ENCODE results near the gene TTL.
"Not testable (repeated sequence)": the region's sequence is repeated elsewhere in the genome, so short reads cannot be mapped to it uniquely, and the experiment has no call there.

Gene TTL

GRCh38 chr2:112523291-112523777, 41.4 kb downstream of the TTL start:
- DNase-seq: no peak

DNA sequence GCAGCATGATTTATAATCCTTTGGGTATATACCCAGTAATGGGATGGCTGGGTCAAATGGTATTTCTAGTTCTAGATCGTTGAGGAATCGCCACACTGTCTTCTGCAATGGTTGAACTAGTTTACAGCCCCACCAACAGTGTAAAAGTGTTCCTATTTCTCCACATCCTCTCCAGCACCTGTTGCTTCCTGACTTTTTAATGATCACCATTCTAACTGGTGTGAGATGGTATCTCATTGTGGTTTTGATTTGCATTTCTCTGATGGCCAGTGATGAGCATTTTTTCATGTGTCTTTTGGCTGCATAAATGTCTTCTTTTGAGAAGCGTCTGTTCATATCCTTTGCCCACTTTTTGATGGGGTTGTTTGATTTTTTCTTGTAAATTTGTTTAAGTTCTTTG, 42.3 kb downstream of the TTL start:
- not testable (repeated sequence) for DNase-seq

DNA sequence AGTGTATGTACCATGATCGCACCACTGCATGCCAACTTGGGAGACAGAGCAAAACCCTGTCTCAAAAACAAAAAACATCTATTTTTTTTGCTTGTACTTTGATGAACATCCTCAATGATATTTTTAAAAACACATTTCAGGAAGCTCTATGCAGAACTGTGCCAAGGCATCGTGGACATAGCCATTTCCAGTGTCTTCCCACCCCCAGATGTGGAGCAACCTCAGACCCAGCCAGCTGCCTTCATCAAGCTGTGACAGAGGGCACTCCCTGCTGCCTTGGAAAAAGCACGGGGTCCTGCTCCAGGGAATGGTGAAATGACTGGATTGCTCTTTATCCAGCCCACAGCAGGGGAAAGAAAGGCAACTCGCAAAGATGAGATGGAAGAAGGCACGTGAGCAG, 46.6 kb downstream of the TTL start:
- DNase-seq: no peak

DNA sequence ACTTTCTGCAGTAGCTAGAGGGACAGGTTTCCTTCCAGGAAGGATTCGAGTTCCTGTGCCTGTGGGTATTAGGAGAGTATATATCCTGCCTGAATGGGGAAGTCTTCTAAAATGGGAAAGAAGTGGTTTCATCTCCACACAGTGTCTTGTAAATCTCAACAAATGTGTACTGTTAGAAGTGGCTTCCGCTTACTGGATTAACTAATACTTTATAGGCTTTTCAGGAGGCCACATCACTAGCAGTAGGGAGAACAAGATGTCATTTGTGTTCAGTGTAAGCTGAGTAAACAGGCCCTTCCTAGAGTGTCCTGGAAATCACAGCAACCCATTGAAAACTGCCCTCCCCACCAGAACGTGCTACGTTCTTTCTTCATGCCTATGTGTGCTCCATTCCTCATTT, 47.8 kb downstream of the TTL start:
- no peak for DNase-seq

GRCh38 chr2:112530728-112531127, 48.8 kb downstream of the TTL start:
- DNase-seq: no peak

GRCh38 chr2:112534826-112535225, 52.9 kb downstream of the TTL start:
- DNase-seq: no peak

DNA sequence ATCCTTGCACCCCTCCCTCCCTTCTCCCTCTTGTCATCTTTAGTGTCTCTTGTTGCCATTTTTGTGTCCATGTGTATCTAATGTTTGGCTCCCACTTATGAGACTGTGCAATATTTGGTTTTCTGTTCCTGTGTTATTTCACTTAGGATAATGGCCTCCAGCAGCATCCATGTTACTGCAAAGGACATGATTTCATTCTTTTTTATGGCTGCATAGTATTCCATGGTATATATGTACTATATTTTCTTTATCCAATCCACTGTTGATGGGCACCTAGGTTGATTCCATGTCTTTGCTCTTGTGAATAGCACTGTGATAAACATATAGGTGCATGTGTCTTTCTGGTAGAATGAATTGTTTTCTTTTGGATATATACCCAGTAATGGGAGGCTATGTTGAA, 54.7 kb downstream of the TTL start:
- DNase-seq: not testable (repeated sequence)

- DNase-seq: no peak
Observed at GRCh38 chr2:112539306-112539705, 57.4 kb downstream of the TTL start.

DNA sequence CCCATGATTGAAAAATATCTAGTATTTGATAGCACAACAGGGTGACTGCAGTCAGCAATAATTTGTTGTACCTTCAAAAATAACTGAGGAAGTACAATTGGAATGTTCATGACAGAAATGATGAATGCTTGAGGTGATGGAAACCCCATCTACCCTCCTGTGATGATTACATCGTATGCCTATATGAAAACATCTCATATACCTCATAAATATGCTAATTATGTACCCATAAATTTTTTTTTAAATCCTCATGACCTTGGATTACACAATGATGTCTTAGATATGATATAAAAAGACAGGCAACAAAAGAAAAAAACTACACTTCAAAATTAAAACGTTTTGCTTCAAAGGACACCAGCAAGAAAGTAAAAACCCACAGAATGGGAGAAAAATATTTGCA, 59.0 kb downstream of the TTL start:
- DNase-seq: no peak

- peak; percentile 75 for DNase-seq
Observed at GRCh38 chr2:112541315-112542122, 59.6 kb downstream of the TTL start.

DNA sequence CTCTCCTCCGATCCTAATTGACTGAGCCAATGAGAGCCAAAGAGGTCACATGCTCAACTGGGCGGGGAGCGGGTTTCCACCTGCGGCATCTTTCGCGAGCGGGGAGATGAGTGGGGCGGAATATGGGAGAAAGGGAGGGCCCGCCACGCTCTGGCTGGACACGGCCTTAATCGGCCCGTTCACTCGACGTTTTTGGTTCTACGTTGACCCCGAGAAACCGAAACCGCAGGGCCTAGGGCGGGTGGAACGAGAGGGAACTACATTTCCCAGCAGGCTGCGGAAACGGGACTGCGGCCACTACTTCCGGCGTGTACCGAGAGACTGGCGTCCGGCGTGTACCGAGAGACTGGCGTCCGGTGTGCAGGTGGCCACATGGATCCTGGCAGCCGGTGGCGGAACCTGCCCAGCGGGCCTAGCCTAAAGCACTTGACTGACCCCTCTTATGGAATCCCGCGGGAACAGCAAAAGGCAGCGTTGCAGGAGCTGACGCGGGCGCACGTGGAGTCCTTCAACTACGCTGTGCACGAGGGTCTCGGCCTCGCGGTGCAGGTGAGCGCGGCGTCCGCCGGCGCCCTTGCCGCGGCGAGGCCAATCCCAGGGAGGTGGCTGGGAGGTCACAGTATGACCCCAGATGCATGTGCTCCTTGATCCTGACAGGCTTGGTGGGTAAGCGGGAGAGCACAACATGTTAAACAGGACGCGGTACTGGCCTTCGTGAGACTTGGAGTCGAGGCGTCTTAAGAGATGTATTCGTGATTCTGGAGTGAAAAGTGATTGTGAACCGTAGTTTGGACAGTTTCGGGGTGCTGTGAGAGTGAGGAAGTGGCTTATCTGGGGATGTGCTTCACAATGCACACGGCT, 60.4 kb downstream of the TTL start, which contains the start of gene POLR1B:
Gene POLR1B (plus strand): TSS at position 343 of the 861 bp plus-strand sequence. CDS start 30 bp downstream, at position 373.
- DNase-seq: peak; percentile 85

- DNase-seq: peak; percentile 8
Observed at GRCh38 chr2:112542984-112543661, 61.2 kb downstream of the TTL start.

GRCh38 chr2:112547333-112547732, 65.4 kb downstream of the TTL start:
- DNase-seq: no peak

DNA sequence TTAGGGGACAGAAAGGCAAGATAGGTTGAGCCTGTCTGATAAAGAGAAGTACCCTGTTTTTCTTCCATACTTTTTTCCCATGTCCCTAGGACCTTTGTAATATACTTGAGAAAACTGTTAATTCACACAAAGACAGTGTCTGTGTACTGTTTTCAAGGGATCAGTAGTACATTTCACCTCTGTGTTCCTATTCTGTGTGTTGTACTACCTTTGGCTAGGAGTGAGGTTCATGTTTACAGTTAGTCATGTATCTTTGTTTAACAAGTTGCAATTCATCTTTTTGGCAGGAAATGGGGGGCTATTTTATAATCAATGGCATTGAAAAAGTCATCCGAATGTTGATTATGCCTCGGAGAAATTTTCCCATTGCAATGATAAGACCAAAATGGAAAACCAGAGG, 67.0 kb downstream of the TTL start:
- DNase-seq: no peak

DNA sequence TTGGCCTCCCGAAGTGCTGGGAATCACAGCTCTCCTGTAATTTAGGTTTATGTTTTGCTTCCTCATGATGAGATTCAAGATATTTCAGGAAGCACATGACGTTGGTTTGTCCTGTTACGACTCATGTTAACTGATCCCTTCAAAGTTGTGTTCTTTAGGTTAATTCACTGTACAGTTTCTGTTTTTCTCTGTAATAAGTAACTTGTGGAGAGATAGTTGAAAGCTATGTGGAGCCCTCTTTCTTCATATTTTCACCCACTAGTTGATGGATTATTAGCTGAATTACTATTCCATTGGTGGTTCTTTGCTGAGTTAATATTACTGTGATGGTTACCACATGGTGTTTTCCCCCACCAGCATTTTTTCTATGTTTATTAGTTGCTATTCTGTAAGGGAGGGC, 84.1 kb downstream of the TTL start:
- no peak for DNase-seq

- DNase-seq: not testable (repeated sequence)
Observed at GRCh38 chr2:112566508-112566907, 84.6 kb downstream of the TTL start.

- DNase-seq: no peak
Observed at GRCh38 chr2:112572005-112572404, 90.0 kb downstream of the TTL start.

DNA sequence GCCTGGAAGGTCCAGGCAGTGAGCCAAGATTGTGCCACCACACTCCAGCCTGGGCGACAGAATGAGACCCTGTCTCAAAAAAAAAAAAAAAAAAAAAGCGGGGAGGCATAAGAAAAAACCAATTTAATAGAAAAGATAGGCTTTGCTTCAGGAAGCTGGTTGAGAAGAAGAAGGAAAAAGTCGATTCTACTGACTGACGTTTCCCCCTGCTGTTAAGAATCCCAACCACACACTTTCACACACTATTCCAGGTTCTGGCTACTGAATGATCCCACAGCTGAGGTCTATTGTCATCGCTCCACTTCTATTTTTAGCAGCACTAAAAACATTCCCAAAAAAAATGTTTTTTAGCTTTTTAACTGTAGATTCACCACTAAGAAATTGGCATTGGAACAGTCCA, 95.8 kb downstream of the TTL start:
- peak; percentile 62 for DNase-seq

DNA sequence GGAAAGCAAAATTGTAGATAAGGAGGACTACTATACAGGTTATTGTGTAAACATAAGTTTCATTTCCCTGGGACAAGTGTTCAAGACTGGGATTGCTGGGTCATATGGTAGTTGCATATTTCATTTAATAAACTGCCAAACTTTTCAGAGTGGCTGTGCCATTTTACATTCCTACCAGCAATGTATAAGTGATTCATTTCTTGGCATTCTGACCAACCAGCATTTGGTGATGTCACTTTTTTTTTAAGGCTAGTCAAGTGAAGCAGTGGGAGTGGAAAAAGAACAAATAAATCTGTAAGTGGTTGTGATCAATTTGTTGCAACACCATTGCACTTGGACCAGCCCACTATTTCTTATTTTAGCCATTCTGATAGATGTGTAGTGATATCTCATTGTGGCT, 97.3 kb downstream of the TTL start:
- peak; percentile 92 for DNase-seq

DNA sequence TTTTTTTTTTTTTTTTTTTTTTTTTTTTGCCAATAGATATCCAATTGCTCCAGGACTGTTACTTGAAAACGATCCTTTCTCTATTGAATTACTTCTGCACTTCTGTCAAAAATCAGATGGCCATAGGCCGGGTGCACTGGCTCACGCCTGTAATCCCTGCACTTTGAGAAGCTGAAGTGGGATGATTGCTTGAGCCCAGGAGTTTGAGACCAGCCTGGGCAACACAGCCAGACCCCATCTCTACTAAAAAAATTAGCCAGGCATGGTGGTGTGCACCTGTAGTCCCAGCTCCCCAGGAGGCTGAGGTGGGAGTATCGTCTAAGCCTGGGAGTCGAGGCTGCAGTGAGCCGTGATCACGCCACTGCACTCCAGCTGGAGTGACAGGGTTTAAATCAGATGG, 98.1 kb downstream of the TTL start:
- DNase-seq: no peak

GRCh38 chr2:112582314-112582746, 100.4 kb downstream of the TTL start:
- DNase-seq: peak; percentile 70

- peak; percentile 10 for DNase-seq
Observed at GRCh38 chr2:112583497-112584133, 101.7 kb downstream of the TTL start.
